ENCODE data around the gene CNKSR3. TPM values are rescaled to one million over a fixed set of nuclear protein-coding genes. Genes with fewer than 3 reads are reported as not detected.

Gene CNKSR3
- total RNA-seq, 1 donor from 2014 or later = 0.20 TPM

GRCh38 chr6:154506991-154507898, 3.2 kb downstream of the CNKSR3 start:
- intact Hi-C loops (cut with micrococcal nuclease) = no loop called here
- no peak for TF ChIP-seq CTCF (IDR thresholded peaks at IDR 0.05)

GRCh38 chr6:154506582-154506981, 3.9 kb downstream of the CNKSR3 start:
- no peak overlapping the region for H3K4me3 Mint-ChIP-seq
- H3K36me3 Mint-ChIP-seq (ENCODE audit: low read depth) = no peaks in the 10 kb centered on the region
- no peak for TF ChIP-seq CTCF (IDR thresholded peaks at IDR 0.05)
- no peaks in the 10 kb centered on the region for H3K9me3 Mint-ChIP-seq
- intact Hi-C loops (cut with micrococcal nuclease) = no loop called here
- peaks cover 38% of the 10 kb centered on the region for H3K27me3 Mint-ChIP-seq
- ChIA-PET POLR2A (no interaction called here), CTCF (no interaction called here)
- peaks cover 4% of the 10 kb centered on the region for H3K4me1 Mint-ChIP-seq
- ATAC-seq (ENCODE audit: low read depth) (no peak), DNase-seq (no peak)
- H3K27ac Mint-ChIP-seq = no peak overlapping the region

More at GRCh38 chr6:154506991-154507898, 3.2 kb downstream of the CNKSR3 start:
- Mint-ChIP-seq H3K27ac (no peak overlapping the region), H3K27me3 (peaks cover 44% of the 10 kb centered on the region), H3K4me1 (peaks cover 6% of the 10 kb centered on the region), H3K9me3 (no peaks in the 10 kb centered on the region), H3K4me3 (no peak overlapping the region), H3K36me3 (ENCODE audit: low read depth) (no peaks in the 10 kb centered on the region)
- DNase-seq (no peak), ATAC-seq (ENCODE audit: low read depth) (no peak)
- ChIA-PET POLR2A (no interaction called here), CTCF (no interaction called here)

GRCh38 chr6:154506108-154506507, 4.4 kb downstream of the CNKSR3 start:
- POLR2A ChIA-PET = no interaction called here
- H3K9me3 Mint-ChIP-seq = no peaks in the 10 kb centered on the region
- no peaks in the 10 kb centered on the region for H3K36me3 Mint-ChIP-seq (ENCODE audit: low read depth)
- CTCF ChIA-PET = no interaction called here
- H3K4me1 Mint-ChIP-seq = peaks cover 4% of the 10 kb centered on the region
- ATAC-seq (ENCODE audit: low read depth) = no peak
- intact Hi-C loops (cut with micrococcal nuclease) = no loop called here
- H3K4me3 Mint-ChIP-seq = no peak overlapping the region
- no peak for DNase-seq
- peaks cover 38% of the 10 kb centered on the region for H3K27me3 Mint-ChIP-seq
- H3K27ac Mint-ChIP-seq = no peak overlapping the region
- TF ChIP-seq CTCF (IDR thresholded peaks at IDR 0.05) = no peak

- ATAC-seq (ENCODE audit: low read depth) = no peak
- intact Hi-C loops (cut with micrococcal nuclease) = no loop called here
Measured at GRCh38 chr6:154504865-154505449, 5.5 kb downstream of the CNKSR3 start.

More at GRCh38 chr6:154504865-154505449, 5.5 kb downstream of the CNKSR3 start:
- H3K4me3 Mint-ChIP-seq = no peak overlapping the region
- CTCF ChIA-PET = no interaction called here
- POLR2A ChIA-PET = no interaction called here
- TF ChIP-seq CTCF (IDR thresholded peaks at IDR 0.05) = no peak
- H3K9me3 Mint-ChIP-seq = no peaks in the 10 kb centered on the region
- peaks cover 38% of the 10 kb centered on the region for H3K27me3 Mint-ChIP-seq
- no peaks in the 10 kb centered on the region for H3K4me1 Mint-ChIP-seq
- H3K27ac Mint-ChIP-seq = no peak overlapping the region
- no peaks in the 10 kb centered on the region for H3K36me3 Mint-ChIP-seq (ENCODE audit: low read depth)
- no peak for DNase-seq
